ENCODE data around the gene ITPR1.

The ITPR1 gene

GRCh38 chr3:4800595-4800994 lies 307.4 kb downstream of the ITPR1 start:
- Histone ChIP-seq H3K36me3 (ENCODE audit: insufficient read depth, low read length) (no peaks in the 10 kb centered on the region), H3K27ac (ENCODE audit: low read depth, low read length) (no peak overlapping the region), H3K9ac (ENCODE audit: low read depth, low read length) (no peak overlapping the region), H3K27me3 (ENCODE audit: insufficient read depth, low read length) (no peaks in the 10 kb centered on the region), H3K9me3 (ENCODE audit: insufficient read depth, low read depth, low read length) (peaks cover 13% of the 10 kb centered on the region), H3K4me3 (ENCODE audit: low read length) (no peak overlapping the region), H3K4me1 (ENCODE audit: insufficient read depth, low read length) (no peaks in the 10 kb centered on the region)
- 96% methylated on average over 4 of the region's 4 CpGs for WGBS

DNA sequence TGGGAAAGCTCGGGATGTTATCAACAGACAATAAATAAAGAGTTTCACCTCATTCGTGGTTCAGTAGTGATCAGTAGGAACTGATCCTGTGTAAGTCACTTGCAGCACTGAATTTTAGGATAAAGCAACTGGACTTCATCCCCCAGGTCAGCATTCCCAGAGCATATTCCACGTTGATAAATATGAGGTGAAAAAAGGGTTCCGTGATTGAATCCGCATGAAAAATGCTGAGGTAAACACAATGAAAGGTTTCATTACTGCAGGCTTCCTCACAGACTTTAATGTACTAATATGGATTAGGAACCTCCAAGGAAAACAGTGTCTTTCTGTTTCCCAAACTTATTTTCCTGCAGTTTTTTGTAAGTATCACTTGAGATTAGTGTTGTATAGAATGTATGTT lies 308.7 kb downstream of the ITPR1 start:
- Histone ChIP-seq H3K36me3 (ENCODE audit: insufficient read depth, low read length) (no peaks in the 10 kb centered on the region), H3K4me1 (ENCODE audit: insufficient read depth, low read length) (no peaks in the 10 kb centered on the region), H3K9ac (ENCODE audit: low read depth, low read length) (no peak overlapping the region), H3K27ac (ENCODE audit: low read depth, low read length) (no peak overlapping the region), H3K27me3 (ENCODE audit: insufficient read depth, low read length) (no peaks in the 10 kb centered on the region), H3K4me3 (ENCODE audit: low read length) (no peak overlapping the region), H3K9me3 (ENCODE audit: insufficient read depth, low read depth, low read length) (peaks cover 10% of the 10 kb centered on the region)
- WGBS, result 92% methylated on average over 5 of the region's 5 CpGs

DNA sequence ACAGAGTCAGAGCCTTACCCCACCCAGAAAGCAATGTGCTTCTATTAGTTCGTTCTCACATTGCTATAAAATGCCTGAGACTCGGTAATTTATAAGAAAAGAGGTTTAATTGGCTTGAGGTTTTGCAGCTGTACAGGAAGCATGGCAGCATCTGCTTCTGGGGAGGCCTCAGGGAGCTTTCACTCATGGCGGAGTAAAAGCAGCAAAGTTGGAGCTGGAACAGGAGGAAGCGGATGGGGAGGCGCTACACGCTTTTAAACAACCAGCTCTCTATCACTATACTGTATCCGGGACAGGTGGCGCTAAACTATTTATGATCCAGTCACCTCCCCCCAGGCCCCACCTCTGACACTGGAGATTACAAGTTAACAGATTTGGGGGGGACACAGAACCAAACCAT lies 309.8 kb downstream of the ITPR1 start:
- WGBS, result 95% methylated on average over 8 of the region's 8 CpGs
- Histone ChIP-seq H3K27ac (ENCODE audit: low read depth, low read length) (no peak overlapping the region), H3K4me3 (ENCODE audit: low read length) (no peak overlapping the region), H3K4me1 (ENCODE audit: insufficient read depth, low read length) (no peaks in the 10 kb centered on the region), H3K27me3 (ENCODE audit: insufficient read depth, low read length) (no peaks in the 10 kb centered on the region), H3K9ac (ENCODE audit: low read depth, low read length) (no peak overlapping the region), H3K36me3 (ENCODE audit: insufficient read depth, low read length) (no peaks in the 10 kb centered on the region), H3K9me3 (ENCODE audit: insufficient read depth, low read depth, low read length) (0 out of 2 replicates have a peak, but pooled peaks cover under 1% of the 10 kb centered on the region)

DNA sequence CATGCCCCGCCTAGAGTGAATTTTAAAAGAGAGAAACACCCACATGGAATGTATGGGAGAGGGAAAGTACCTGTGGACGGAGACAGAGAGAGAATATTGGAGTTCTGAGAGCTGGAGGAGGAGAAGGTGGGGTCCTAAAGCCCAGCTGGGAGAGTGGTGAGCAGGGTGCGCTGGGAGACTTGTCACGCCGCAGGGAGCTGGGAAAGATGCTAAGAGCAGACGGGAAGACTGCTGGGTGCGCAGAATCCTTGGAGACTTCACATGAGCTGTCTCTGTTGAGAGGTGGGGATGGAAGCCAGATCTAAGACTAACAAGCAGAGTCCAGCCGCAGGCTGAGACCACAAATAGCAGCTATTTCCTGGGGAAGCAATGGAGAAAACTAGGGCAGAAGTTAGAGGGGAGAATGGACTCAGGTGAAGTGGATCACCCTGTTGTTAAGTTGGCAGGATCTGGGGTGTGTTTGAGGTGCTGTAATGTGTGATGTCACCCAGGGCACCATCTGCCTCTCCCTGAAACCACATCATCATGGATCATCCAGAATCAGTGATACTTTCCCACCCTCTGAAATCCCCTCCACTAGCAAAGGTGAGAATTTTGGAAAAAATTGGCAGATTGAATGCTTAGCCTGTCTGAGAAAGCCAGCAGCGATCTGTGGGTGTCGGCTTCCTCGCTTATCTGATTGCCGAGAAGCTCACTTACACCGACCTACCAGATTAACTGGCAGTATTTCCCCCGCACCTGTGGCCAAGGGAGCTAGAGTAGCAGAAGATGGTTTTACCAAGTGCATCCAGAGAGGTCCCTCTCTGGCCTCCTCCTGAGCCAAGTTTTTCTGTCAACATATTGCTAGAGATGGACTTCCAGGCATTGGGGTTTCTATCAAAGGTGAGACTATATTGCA lies 311.3 kb downstream of the ITPR1 start:
- WGBS, result 94% methylated on average over 14 of the region's 14 CpGs
- Histone ChIP-seq H3K4me1 (ENCODE audit: insufficient read depth, low read length) (no peaks in the 10 kb centered on the region), H3K27ac (ENCODE audit: low read depth, low read length) (no peak overlapping the region), H3K27me3 (ENCODE audit: insufficient read depth, low read length) (no peaks in the 10 kb centered on the region), H3K4me3 (ENCODE audit: low read length) (no peak overlapping the region), H3K9me3 (ENCODE audit: insufficient read depth, low read depth, low read length) (no peaks in the 10 kb centered on the region), H3K9ac (ENCODE audit: low read depth, low read length) (no peak overlapping the region), H3K36me3 (ENCODE audit: insufficient read depth, low read length) (no peaks in the 10 kb centered on the region)

GRCh38 chr3:4805662-4806061 lies 312.5 kb downstream of the ITPR1 start:
- no peaks in the 10 kb centered on the region for H3K27me3 ChIP-seq (ENCODE audit: insufficient read depth, low read length)
- no peaks in the 10 kb centered on the region for H3K36me3 ChIP-seq (ENCODE audit: insufficient read depth, low read length)

GRCh38 chr3:4806535-4807108 lies 313.5 kb downstream of the ITPR1 start:
- Histone ChIP-seq H3K9ac (ENCODE audit: low read depth, low read length) (no peak overlapping the region), H3K27me3 (ENCODE audit: insufficient read depth, low read length) (no peaks in the 10 kb centered on the region), H3K9me3 (ENCODE audit: insufficient read depth, low read depth, low read length) (no peaks in the 10 kb centered on the region), H3K36me3 (ENCODE audit: insufficient read depth, low read length) (no peaks in the 10 kb centered on the region), H3K4me3 (ENCODE audit: low read length) (no peak overlapping the region), H3K4me1 (ENCODE audit: insufficient read depth, low read length) (no peaks in the 10 kb centered on the region), H3K27ac (ENCODE audit: low read depth, low read length) (no peak overlapping the region)
- 93% methylated on average over 5 of the region's 6 CpGs for whole genome bisulfite sequencing

More at GRCh38 chr3:4805662-4806061, 312.5 kb downstream of the ITPR1 start:
- Histone ChIP-seq H3K9me3 (ENCODE audit: insufficient read depth, low read depth, low read length) (no peaks in the 10 kb centered on the region), H3K4me1 (ENCODE audit: insufficient read depth, low read length) (no peaks in the 10 kb centered on the region), H3K27ac (ENCODE audit: low read depth, low read length) (no peak overlapping the region), H3K4me3 (ENCODE audit: low read length) (no peak overlapping the region), H3K9ac (ENCODE audit: low read depth, low read length) (no peak overlapping the region)
- 92% methylated on average over 7 of the region's 7 CpGs for WGBS

DNA sequence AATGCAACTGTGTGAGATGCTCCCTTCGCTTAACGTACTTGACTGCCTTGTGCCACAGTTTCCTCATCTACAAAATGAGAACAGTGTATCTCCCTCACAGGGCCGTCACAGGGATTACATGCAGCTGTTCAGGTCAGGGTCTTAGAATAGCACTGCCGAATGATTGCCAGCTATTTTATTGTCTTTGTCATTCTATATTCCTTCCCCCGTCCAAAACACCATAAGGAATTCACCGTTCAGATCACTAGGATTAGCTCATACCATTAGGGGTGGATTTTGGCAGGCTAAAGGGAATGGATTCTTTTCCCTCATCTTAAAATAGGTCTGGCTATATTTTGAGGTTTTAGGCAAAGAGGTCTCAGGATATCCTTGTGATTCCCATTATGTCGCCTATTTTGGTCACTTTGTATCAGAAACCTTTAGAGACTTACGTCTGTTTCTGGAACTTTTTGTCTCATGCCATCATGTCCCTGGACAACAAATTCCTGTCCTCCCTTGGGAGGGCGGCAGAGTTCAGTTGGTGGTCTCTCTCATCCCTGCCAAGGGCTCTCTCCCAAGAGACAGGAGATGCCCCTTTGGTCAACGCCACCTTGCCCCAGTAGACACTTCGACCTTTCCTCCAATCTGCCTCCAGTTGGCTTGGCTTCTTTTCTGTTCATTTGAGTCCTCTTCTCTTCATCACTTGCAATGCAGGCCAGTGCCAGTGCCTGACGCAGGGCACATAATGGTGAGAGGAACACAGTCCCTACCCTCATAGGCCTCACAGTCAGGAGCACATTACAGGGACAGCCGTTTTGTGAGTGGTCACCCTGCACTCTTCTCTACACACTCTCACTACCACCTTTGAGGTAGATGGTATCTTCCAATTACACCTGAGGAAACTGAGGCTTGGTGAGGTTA lies 314.5 kb downstream of the ITPR1 start:
- Histone ChIP-seq H3K4me1 (ENCODE audit: insufficient read depth, low read length) (no peaks in the 10 kb centered on the region), H3K4me3 (ENCODE audit: low read length) (no peak overlapping the region), H3K27ac (ENCODE audit: low read depth, low read length) (no peak overlapping the region), H3K27me3 (ENCODE audit: insufficient read depth, low read length) (no peaks in the 10 kb centered on the region), H3K9me3 (ENCODE audit: insufficient read depth, low read depth, low read length) (no peaks in the 10 kb centered on the region), H3K9ac (ENCODE audit: low read depth, low read length) (no peak overlapping the region), H3K36me3 (ENCODE audit: insufficient read depth, low read length) (no peaks in the 10 kb centered on the region)
- 95% methylated on average over 12 of the region's 13 CpGs for WGBS

DNA sequence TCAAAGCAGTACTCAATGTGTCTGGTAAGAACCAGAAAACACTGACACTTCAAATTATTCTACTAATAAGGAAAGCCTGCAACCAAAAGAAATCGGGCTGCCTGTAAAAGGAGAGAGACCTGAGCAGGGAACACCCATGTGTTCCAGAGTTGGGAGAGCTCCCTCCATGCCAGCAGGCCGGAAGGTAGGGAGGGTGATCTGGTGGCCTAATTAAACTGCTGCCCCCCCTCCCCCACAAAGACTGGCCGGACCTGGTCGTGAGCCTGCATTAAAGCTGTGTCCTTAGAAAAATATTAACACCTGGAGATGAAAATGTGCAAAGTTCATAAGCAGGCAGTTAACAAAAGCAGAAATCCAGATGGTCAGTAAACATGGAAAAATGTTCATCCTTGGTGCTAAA lies 315.5 kb downstream of the ITPR1 start:
- H3K27me3 ChIP-seq (ENCODE audit: insufficient read depth, low read length), result no peaks in the 10 kb centered on the region
- H3K36me3 ChIP-seq (ENCODE audit: insufficient read depth, low read length), result no peaks in the 10 kb centered on the region
- H3K4me1 ChIP-seq (ENCODE audit: insufficient read depth, low read length), result no peaks in the 10 kb centered on the region
- no peak overlapping the region for H3K4me3 ChIP-seq (ENCODE audit: low read length)
- no peak overlapping the region for H3K27ac ChIP-seq (ENCODE audit: low read depth, low read length)
- 86% methylated on average over 4 of the region's 4 CpGs for WGBS
- H3K9me3 ChIP-seq (ENCODE audit: insufficient read depth, low read depth, low read length), result no peaks in the 10 kb centered on the region
- H3K9ac ChIP-seq (ENCODE audit: low read depth, low read length), result no peak overlapping the region

DNA sequence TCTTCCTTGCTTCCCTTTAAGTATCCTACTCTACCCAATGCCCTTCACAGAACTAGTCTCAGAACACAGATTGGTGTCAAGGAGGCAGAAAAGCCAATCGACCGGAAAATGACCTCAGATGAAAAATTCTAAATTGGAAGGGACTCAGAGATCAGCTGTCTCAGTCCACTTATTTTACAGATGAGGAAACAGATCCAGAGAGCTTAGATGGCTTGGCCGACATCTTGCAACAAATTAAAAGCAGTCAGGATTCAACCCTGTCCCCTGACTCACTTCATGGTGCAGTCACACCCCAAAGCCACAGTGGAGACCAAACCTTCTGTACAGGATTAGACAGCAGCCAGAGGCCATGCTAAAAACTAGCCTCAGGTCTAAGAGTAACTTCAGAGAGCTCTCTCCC lies 316.8 kb downstream of the ITPR1 start:
- Histone ChIP-seq H3K9me3 (ENCODE audit: insufficient read depth, low read depth, low read length) (no peaks in the 10 kb centered on the region), H3K27me3 (ENCODE audit: insufficient read depth, low read length) (no peaks in the 10 kb centered on the region), H3K4me3 (ENCODE audit: low read length) (no peak overlapping the region), H3K4me1 (ENCODE audit: insufficient read depth, low read length) (0 out of 2 replicates have a peak, but pooled peaks cover 4% of the 10 kb centered on the region), H3K9ac (ENCODE audit: low read depth, low read length) (no peak overlapping the region), H3K36me3 (ENCODE audit: insufficient read depth, low read length) (no peaks in the 10 kb centered on the region), H3K27ac (ENCODE audit: low read depth, low read length) (no peak overlapping the region)
- WGBS, result 92% methylated on average over 3 of the region's 3 CpGs

GRCh38 chr3:4812591-4812990 lies 319.4 kb downstream of the ITPR1 start:
- 95% methylated on average over 5 of the region's 5 CpGs for WGBS
- no peaks in the 10 kb centered on the region for H3K27me3 ChIP-seq (ENCODE audit: insufficient read depth, low read length)
- 0 out of 2 replicates have a peak, but pooled peaks cover 4% of the 10 kb centered on the region for H3K4me1 ChIP-seq (ENCODE audit: insufficient read depth, low read length)
- peaks cover 5% of the 10 kb centered on the region; the same call in 1 of the 2 replicates for H3K36me3 ChIP-seq (ENCODE audit: insufficient read depth, low read length)
- H3K27ac ChIP-seq (ENCODE audit: low read depth, low read length), result no peak overlapping the region
- H3K9me3 ChIP-seq (ENCODE audit: insufficient read depth, low read depth, low read length), result peaks cover 14% of the 10 kb centered on the region; the same call in 1 of the 2 replicates
- no peak overlapping the region for H3K4me3 ChIP-seq (ENCODE audit: low read length)
- H3K9ac ChIP-seq (ENCODE audit: low read depth, low read length), result no peak overlapping the region

DNA sequence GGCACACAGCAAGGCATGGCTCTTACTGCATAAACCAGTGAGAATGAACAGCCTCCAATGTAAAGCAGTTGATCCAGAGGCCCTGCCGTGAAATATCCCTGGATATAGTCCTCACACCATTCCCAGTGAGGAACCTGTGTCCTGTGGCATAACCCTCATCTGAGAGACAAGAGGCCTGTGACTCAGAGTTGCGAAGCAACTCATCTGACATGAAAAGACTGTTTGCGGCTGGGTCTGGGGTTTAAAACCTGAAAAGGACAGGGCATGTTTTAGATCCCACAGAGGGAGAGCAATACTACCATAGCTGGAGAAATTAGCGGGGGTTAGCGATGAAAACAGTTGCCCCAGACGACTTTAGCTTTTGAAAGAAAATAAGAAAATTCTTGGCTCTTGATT lies 320.8 kb downstream of the ITPR1 start:
- Histone ChIP-seq H3K9ac (ENCODE audit: low read depth, low read length) (no peak overlapping the region), H3K9me3 (ENCODE audit: insufficient read depth, low read depth, low read length) (peaks cover 16% of the 10 kb centered on the region; the same call in 1 of the 2 replicates), H3K27me3 (ENCODE audit: insufficient read depth, low read length) (no peaks in the 10 kb centered on the region), H3K27ac (ENCODE audit: low read depth, low read length) (no peak overlapping the region), H3K36me3 (ENCODE audit: insufficient read depth, low read length) (peaks cover 5% of the 10 kb centered on the region; the same call in 1 of the 2 replicates), H3K4me1 (ENCODE audit: insufficient read depth, low read length) (0 out of 2 replicates have a peak, but pooled peaks cover 4% of the 10 kb centered on the region), H3K4me3 (ENCODE audit: low read length) (no peak overlapping the region)
- 90% methylated on average over 6 of the region's 6 CpGs for WGBS

All from HUES64 (cell line).